HepG2 (cell line): ENCODE results near the gene TYW1. TPM values are rescaled to one million over a fixed set of nuclear protein-coding genes. Genes with fewer than 3 reads are reported as not detected.

Experiments used
- ATAC-seq: fragments of 200-7000 bp; cut with Tn5 transposase; 3 replicates; pipeline ENCODE4 v1.9.1; 2020; ENCODE audit warnings: mild to moderate bottlenecking, moderate library complexity
- BruUV-seq: library from RNA; stranded (reverse); fragments of 400-500 nt; replicated peaks from 2 replicates; lab custom pipeline; 2021; lab: Mats Ljungman, UMichigan
- CTCF ChIA-PET: fragments of 300-600 bp; formaldehyde crosslinking; extraction: SDS; loops from one replicate; lab custom pipeline; 2021; ENCODE audit warnings: low total read pairs, inconsistent platforms, low intra/inter-chr PET ratio; lab: Yijun Ruan, JAX
- POLR2A ChIA-PET: fragments of 350-600 bp; sonication (Branson Sonifier 250); formaldehyde crosslinking; loops from one replicate; lab custom pipeline; 2020; ENCODE audit warnings: antibody characterized with exemption, inconsistent platforms; lab: Yijun Ruan, JAX
- DNase-seq: peaks from one replicate; pipeline ENCODE4 v3.0.0-alpha.2; 2015; ENCODE audit warnings: low spot score
- FAIRE-seq: peaks from 3 replicates; lab custom pipeline; 2011; peaks lifted over from hg19 to GRCh38; lab: Jason Lieb, UNC
- H2AFZ ChIP-seq: one replicate; pipeline ENCODE4 v1.6.1; 2011; ENCODE audit warnings: low read length, inconsistent platforms
- H3K27ac ChIP-seq: fragments of 300-600 bp; 3 replicates; pipeline ENCODE4 v1.8.0; 2011; ENCODE audit warnings: mixed run types, mild to moderate bottlenecking, mixed read lengths, low read length, inconsistent platforms; ENCODE audit not compliant: insufficient read depth; ENCODE audit errors: extremely low read length
- H3K27me3 ChIP-seq, 2 experiments: fragments of 200-600 bp in 1 of 2; 2 replicates in 1 of 2; 3 replicates in 1 of 2; pipeline versions ENCODE4 v1.6.0 to v1.8.0; 2011; ENCODE audit warnings: low read length in 2 of 2, mild to moderate bottlenecking in 2 of 2, moderate library complexity in 2 of 2, inconsistent platforms in 1 of 2; ENCODE audit not compliant: insufficient read depth in 2 of 2, control insufficient read depth in 1 of 2
- H3K36me3 ChIP-seq, 2 experiments: fragments of 200-600 bp in 1 of 2; replicated peaks in 1 of 2; 2 replicates in 1 of 2; 3 replicates in 1 of 2; pipeline versions ENCODE4 v1.5.1 to v1.8.0; 2011; ENCODE audit warnings: low read length in 2 of 2, inconsistent platforms in 1 of 2; ENCODE audit not compliant: insufficient read depth in 2 of 2, control insufficient read depth in 1 of 2
- H3K4me1 ChIP-seq: 2 replicates; pipeline ENCODE4 v1.5.1; 2012; ENCODE audit warnings: low read length, inconsistent platforms; ENCODE audit not compliant: insufficient read depth
- H3K4me2 ChIP-seq: 2 replicates; pipeline ENCODE4 v1.6.0; 2011; ENCODE audit warnings: low read depth, low read length, inconsistent platforms
- H3K4me3 ChIP-seq, 3 experiments: fragments of 200-600 bp in 1 of 3; sonication (generic), shearing (Covaris generic) in 1 of 3; replicated peaks in 1 of 3; 2 replicates each; pipeline ENCODE4 v1.5.1; 2011 to 2016; ENCODE audit warnings: low read length in 3 of 3, inconsistent platforms in 2 of 3, low read depth in 2 of 3, mild to moderate bottlenecking in 2 of 3, control low read depth in 1 of 3, mixed read lengths in 1 of 3; ENCODE audit not compliant: insufficient read depth in 1 of 3
- H3K79me2 ChIP-seq: one replicate; pipeline ENCODE4 v1.6.1; 2011; ENCODE audit warnings: low read length, inconsistent platforms; ENCODE audit not compliant: insufficient read depth
- H3K9ac ChIP-seq: 2 replicates; pipeline ENCODE4 v1.6.0; 2011; ENCODE audit warnings: mild to moderate bottlenecking, low read depth, low read length, inconsistent platforms; ENCODE audit not compliant: insufficient read depth
- H3K9me3 ChIP-seq: 2 replicates; pipeline ENCODE4 v1.5.1; 2012; ENCODE audit warnings: mild to moderate bottlenecking, low read length
- H4K20me1 ChIP-seq: 2 replicates; pipeline ENCODE4 v1.6.0; 2011; ENCODE audit warnings: inconsistent platforms, mild to moderate bottlenecking, low read length, moderate library complexity; ENCODE audit not compliant: insufficient read depth
- AHDC1 ChIP-seq: sonication (generic); formaldehyde crosslinking; IDR thresholded peaks from 2 replicates; pipeline ENCODE4 v1.5.1; 2020; ENCODE audit warnings: mild to moderate bottlenecking, missing genetic modification reagents, borderline replicate concordance
- ATRX ChIP-seq: sonication (generic); formaldehyde crosslinking; IDR thresholded peaks from 2 replicates; pipeline ENCODE4 v1.4.0; 2020; ENCODE audit warnings: missing genetic modification reagents, borderline replicate concordance
- BCL3 ChIP-seq: sonication (generic); formaldehyde crosslinking; IDR thresholded peaks from 2 replicates; pipeline ENCODE4 v1.5.1; 2020; ENCODE audit warnings: mild to moderate bottlenecking, missing genetic modification reagents, moderate library complexity
- CEBPZ ChIP-seq: IDR thresholded peaks from 2 replicates; pipeline ENCODE4 v1.6.1; 2012; ENCODE audit warnings: low read length, improper control_type of control experiment
- MIER3 ChIP-seq: IDR thresholded peaks from 2 replicates; pipeline ENCODE4 v1.6.1; 2016; ENCODE audit warnings: missing compliant biosample characterization, borderline replicate concordance
- MXD4 ChIP-seq: IDR thresholded peaks from 2 replicates; pipeline ENCODE4 v1.6.1; 2016; ENCODE audit warnings: mild to moderate bottlenecking, missing biosample characterization, missing genetic modification reagents
- RNF2 ChIP-seq: fragments of 450-650 bp; conservative IDR thresholded peaks from 2 replicates; pipeline ENCODE4 v1.6.1; 2016; ENCODE audit warnings: low read depth
- SP1 ChIP-seq, 2 experiments: fragments of 450-650 bp in 1 of 2; sonication (generic) in 1 of 2; formaldehyde crosslinking in 1 of 2; IDR thresholded peaks; 2 replicates each; pipeline versions ENCODE4 v1.4.0 to v1.6.1; 2016 to 2020; ENCODE audit warnings: missing genetic modification reagents in 1 of 2
- TBX3 ChIP-seq: fragments of 450-650 bp; IDR thresholded peaks from 2 replicates; pipeline ENCODE4 v1.6.1; 2017; ENCODE audit warnings: antibody characterized with exemption, mild to moderate bottlenecking, inconsistent platforms, borderline replicate concordance
- ZNF10 ChIP-seq: sonication (generic); formaldehyde crosslinking; IDR thresholded peaks from 2 replicates; pipeline ENCODE4 v1.4.0; 2020; ENCODE audit warnings: mild to moderate bottlenecking, low read depth, missing genetic modification reagents, borderline replicate concordance
- ZNF160 ChIP-seq: sonication (generic); formaldehyde crosslinking; IDR thresholded peaks from 2 replicates; pipeline ENCODE4 v1.8.0; 2022; ENCODE audit warnings: mild to moderate bottlenecking, inconsistent platforms, missing genetic modification reagents
- ZNF282 ChIP-seq: fragments of 450-650 bp; IDR thresholded peaks from 2 replicates; pipeline ENCODE4 v1.6.1; 2018; ENCODE audit not compliant: partially characterized antibody
- ZNF441 ChIP-seq: sonication (generic); formaldehyde crosslinking; IDR thresholded peaks from 2 replicates; pipeline ENCODE4 v1.7.0; 2021; ENCODE audit warnings: missing genetic modification reagents, borderline replicate concordance
- ZNF616 ChIP-seq: sonication (generic); formaldehyde crosslinking; IDR thresholded peaks from 2 replicates; pipeline ENCODE4 v1.5.0; 2020; ENCODE audit warnings: low read depth, mild to moderate bottlenecking, missing genetic modification reagents
- ZNF674 ChIP-seq: sonication (generic); formaldehyde crosslinking; IDR thresholded peaks from 2 replicates; pipeline ENCODE4 v1.5.0; 2020; ENCODE audit warnings: low read depth, mild to moderate bottlenecking, missing genetic modification reagents
- WGBS: methylation state at CpG from one replicate; pipeline ENCODE4 v1.1.6; 2017; ENCODE audit warnings: low lambda C conversion rate; 5-methylcytosine and 5-hydroxymethylcytosine counted together
- in situ Hi-C: cut with HindIII; loops from 2 replicates; pipeline ENCODE4 v1.10.0; 2017; ENCODE audit warnings: low pct_unique_long_range_greater_than_20kb; ENCODE audit not compliant: extremely low pct_ligation_motif_present
- intact Hi-C: fragments of 100-400 bp; cut with micrococcal nuclease; formaldehyde crosslinking; loops from one replicate; pipeline ENCODE4 v1.10.0; 2022; ENCODE audit not compliant: unreplicated experiment
- polyA plus RNA-seq, 8 experiments: library from polyadenylated mRNA; depleted of rRNA in 3 of 8; stranded (reverse) in 7 of 8; unstranded in 1 of 8; fragments of >200 nt; fragmentation: Illumina TruSeq in 4 of 8; extraction: Trizol in 4 of 8; gene quantifications; 2 replicates each; pipeline versions ENCODE4 v1.2.1 to v1.2.3, GENCODE V29; 2011 to 2016; ENCODE audit warnings: low read depth in 4 of 8, missing spikeins in 1 of 8, mixed read lengths in 1 of 8; ENCODE audit not compliant: insufficient read depth in 1 of 8
- total RNA-seq, 5 experiments: library from RNA; depleted of rRNA; stranded (reverse); fragments of >200 nt; fragmentation: Illumina TruSeq; extraction: Trizol; gene quantifications; 2 replicates each; pipeline ENCODE4 v1.2.3, GENCODE V29; 2016; ENCODE audit warnings: low read depth in 1 of 5

TYW1 gene
- total and polyA plus RNA-seq, 2 of the 13 experiments (the other 11 are each of a cell fraction or from before 2014, with no cell fraction given), result 8.6 to 17.6 TPM

- WGBS, result 95% methylated on average over 19 of the region's 19 CpGs
- in situ Hi-C loops, result no loop called here
- Histone ChIP-seq H3K36me3 (peaks cover 22 to 76% of the 10 kb centered on the region in 2 experiments), H2AFZ (no peak overlapping the region), H4K20me1 (no peaks in the 10 kb centered on the region), H3K4me3 (no peak overlapping the region), H3K27me3 (no peaks in the 10 kb centered on the region), H3K27ac (no peak overlapping the region), H3K79me2 (no peaks in the 10 kb centered on the region), H3K4me1 (no peaks in the 10 kb centered on the region), H3K4me2 (no peak overlapping the region), H3K9me3 (no peaks in the 10 kb centered on the region), H3K9ac (no peak overlapping the region)
- ChIA-PET POLR2A (no interaction called here), CTCF (no interaction called here)
- no peak for TF ChIP-seq ZNF10 (CRISPR knock-in tag)
- no peak for TF ChIP-seq ZNF674
- TF ChIP-seq MIER3 (CRISPR knock-in tag), result no peak
- no peak for TF ChIP-seq RNF2
- no peak for TF ChIP-seq AHDC1
- no peak for TF ChIP-seq ZNF616
- TF ChIP-seq SP1 (IDR thresholded peaks at IDR 0.05), result no peak
- TF ChIP-seq SP1 (CRISPR knock-in tag; IDR thresholded peaks at IDR 0.05), result no peak
- no peak for TF ChIP-seq MXD4 (CRISPR knock-in tag)
- TF ChIP-seq TBX3, result no peak
- no peak for TF ChIP-seq ZNF441 (CRISPR knock-in tag)
- no peak for TF ChIP-seq ZNF282
- TF ChIP-seq ZNF160 (CRISPR knock-in tag), result no peak
- TF ChIP-seq ATRX (CRISPR knock-in tag), result no peak
- TF ChIP-seq BCL3, result no peak
- TF ChIP-seq CEBPZ, result no peak
- no TSS peak for BruUV-seq
- FAIRE-seq, result no peak
- no peak for DNase-seq
- intact Hi-C loops, result no loop called here
- no peak for ATAC-seq
Measured at GRCh38 chr7:66948480-66949109, 48.0 kb upstream of the TYW1 start.
